Measurements from ENCODE around the gene CHD5. TPM values are rescaled to one million over a fixed set of nuclear protein-coding genes. Genes with fewer than 3 reads are reported as not detected.

CHD5 gene
- total and polyA plus RNA-seq, 5 donors = 0.23 to 0.53 (median 0.29) TPM

DNA sequence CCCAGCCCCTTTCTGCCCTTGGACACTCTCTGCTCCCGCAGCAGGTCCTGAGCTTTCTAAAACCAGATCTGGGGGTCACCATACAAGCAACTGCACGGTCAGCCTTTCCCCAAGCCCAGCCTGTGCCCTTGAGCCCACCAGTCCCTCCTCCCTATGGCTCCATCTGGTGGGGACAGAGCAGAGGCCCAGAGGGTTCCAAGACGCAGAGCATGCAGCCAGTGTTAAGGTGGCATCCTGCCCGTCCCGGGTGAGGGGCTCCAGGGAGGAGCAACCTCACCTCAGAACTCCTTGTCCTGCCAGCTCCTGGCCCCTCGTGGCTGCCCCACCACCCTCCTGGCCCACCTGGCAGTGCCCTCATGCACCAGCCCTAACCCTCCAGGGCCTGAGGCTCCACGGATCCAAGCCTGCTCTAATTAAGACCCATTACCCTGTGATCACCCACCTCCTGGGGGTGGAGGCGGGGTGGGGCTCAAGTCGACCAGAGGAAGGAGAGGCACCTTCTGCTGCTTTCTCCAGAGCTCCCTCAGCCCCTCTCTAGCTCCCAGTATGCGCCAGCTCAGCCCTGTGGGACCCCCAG is 8.5 kb downstream of the CHD5 start:
- Histone ChIP-seq H3K4me1 (ENCODE audit: control insufficient read depth, insufficient read depth, low read length) (no peaks in the 10 kb centered on the region), H3K27ac (ENCODE audit: low read length) (no peak overlapping the region), H3K27me3 (ENCODE audit: control insufficient read depth, insufficient read depth) (no peaks in the 10 kb centered on the region), H3K9me3 (ENCODE audit: control insufficient read depth, low read length) (no peaks in the 10 kb centered on the region), H3K4me3 (ENCODE audit: low read length) (no peak overlapping the region)
- DNase-seq = peak in 1 of 3 donors; percentile 5
- intact Hi-C loops (cut with DNase I) = loop anchor here in 2 of 4 donors (10.0 kb wide), 1 partner anchor 117 kb away; no protein-coding TSS in a partner anchor
- peak in 1 of 2 donors; percentile 37 for ATAC-seq
- 43% methylated on average over 10 of the region's 10 CpGs for WGBS

DNA sequence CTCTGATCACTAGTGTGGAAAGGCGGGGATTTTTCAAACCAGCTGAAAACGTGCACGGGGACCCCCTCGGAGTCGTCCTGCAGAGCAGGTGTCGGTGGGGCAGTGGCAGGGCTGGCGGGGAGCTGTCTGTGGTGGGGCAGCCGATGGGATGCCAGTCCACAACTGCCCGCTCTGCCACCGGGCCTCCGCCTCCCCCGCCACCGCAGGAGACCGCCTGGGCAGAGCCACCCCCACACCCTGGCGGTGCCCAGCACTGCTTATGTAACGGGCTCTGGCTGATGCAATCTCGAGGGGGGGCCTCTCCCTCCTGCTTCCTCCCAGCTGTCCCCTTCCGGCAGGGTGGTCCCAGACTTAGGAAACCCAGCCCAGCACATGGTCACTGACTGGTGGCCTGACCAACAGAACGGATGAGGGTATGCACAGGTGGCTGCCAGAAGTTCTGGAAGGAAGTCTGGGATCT is 9.3 kb downstream of the CHD5 start:
- DNase-seq (peak in 1 of 3 donors; percentile 4), ATAC-seq (no peak)
- no peaks in the 10 kb centered on the region for H3K27me3 ChIP-seq (ENCODE audit: control insufficient read depth, insufficient read depth)
- H3K27ac ChIP-seq (ENCODE audit: low read length) = no peak overlapping the region
- no peaks in the 10 kb centered on the region for H3K4me1 ChIP-seq (ENCODE audit: control insufficient read depth, insufficient read depth, low read length)
- intact Hi-C loops (cut with DNase I) = loop anchor here in 2 of 4 donors (10.0 kb wide), 1 partner anchor 116 kb away; no protein-coding TSS in a partner anchor
- WGBS = 63% methylated on average over 19 of the region's 19 CpGs
- H3K4me3 ChIP-seq (ENCODE audit: low read length) = no peak overlapping the region
- H3K9me3 ChIP-seq (ENCODE audit: control insufficient read depth, low read length) = no peaks in the 10 kb centered on the region

DNA sequence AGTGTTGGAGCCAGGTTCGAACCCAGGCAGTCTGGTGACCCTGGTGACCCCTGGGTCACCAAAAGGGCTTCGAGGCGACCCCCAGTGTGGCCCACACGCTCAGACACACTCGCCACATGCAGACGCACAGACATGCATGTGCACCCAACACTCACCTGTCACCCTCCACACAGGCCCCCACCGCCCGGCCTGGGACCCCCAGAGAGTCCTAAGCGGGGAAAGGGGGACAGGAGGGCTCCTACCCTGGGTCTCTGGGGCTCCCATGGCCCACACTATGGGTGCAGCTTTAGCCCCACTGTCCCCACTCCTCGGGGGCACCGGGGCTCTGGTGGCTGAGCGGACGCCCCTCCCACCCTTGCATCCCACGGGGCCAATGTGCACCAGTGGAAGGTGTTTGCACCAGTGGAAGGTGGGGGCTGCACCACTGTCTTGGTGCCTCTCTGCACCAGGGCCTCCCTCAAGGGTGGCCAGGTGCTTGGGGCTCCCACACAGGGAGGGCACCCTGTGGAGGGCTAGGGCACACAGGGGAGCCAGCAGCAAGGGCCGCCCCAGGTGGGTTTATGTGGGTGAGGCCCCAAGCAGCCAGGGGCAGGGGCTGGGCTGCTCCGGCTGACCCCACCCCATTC is 9.9 kb downstream of the CHD5 start:
- WGBS = 83% methylated on average over 16 of the region's 16 CpGs
- DNase-seq = peak in 1 of 3 donors; percentile 10
- ATAC-seq = no peak
- H3K4me3 ChIP-seq (ENCODE audit: low read length) = no peak overlapping the region
- intact Hi-C loops (cut with DNase I) = loop anchor here in 2 of 4 donors (10.0 kb wide), 1 partner anchor 115 kb away; no protein-coding TSS in a partner anchor
- H3K27me3 ChIP-seq (ENCODE audit: control insufficient read depth, insufficient read depth) = no peaks in the 10 kb centered on the region
- H3K9me3 ChIP-seq (ENCODE audit: control insufficient read depth, low read length) = no peaks in the 10 kb centered on the region
- no peaks in the 10 kb centered on the region for H3K4me1 ChIP-seq (ENCODE audit: control insufficient read depth, insufficient read depth, low read length)
- H3K27ac ChIP-seq (ENCODE audit: low read length) = no peak overlapping the region

DNA sequence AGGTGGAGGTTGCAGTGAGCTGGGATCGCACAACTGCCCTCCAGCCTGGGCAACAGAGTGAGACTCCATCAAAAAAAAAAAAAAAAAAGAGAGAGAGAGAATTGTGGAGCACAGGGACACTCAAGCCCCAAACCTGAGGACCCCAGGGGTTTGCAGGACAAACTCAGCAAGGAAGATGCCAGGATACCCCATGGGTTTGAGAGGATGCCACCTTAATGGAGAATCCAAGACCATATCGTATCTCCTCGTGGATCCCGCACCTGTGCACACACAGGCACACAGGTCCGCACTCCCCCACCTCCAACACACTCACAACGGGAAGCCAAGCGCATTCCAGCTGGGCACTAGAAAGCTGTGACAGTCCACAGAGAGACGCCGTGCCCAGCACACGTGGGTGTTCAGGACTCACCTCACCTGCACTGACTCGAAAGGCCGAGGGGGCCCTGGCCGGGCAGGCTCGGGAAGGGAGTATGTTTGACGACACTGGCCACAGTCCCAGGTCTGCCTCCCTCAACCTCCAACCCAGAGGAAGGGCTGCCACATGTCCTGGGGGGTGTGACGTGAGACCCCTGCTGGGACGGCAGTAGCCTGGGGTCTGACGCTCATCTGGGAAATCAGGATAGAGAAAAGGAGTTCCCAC is 11.1 kb downstream of the CHD5 start:
- 69% methylated on average over 18 of the region's 18 CpGs for WGBS
- H3K27me3 ChIP-seq (ENCODE audit: control insufficient read depth, insufficient read depth) = no peaks in the 10 kb centered on the region
- intact Hi-C loops (cut with DNase I) = no loop called here

DNA sequence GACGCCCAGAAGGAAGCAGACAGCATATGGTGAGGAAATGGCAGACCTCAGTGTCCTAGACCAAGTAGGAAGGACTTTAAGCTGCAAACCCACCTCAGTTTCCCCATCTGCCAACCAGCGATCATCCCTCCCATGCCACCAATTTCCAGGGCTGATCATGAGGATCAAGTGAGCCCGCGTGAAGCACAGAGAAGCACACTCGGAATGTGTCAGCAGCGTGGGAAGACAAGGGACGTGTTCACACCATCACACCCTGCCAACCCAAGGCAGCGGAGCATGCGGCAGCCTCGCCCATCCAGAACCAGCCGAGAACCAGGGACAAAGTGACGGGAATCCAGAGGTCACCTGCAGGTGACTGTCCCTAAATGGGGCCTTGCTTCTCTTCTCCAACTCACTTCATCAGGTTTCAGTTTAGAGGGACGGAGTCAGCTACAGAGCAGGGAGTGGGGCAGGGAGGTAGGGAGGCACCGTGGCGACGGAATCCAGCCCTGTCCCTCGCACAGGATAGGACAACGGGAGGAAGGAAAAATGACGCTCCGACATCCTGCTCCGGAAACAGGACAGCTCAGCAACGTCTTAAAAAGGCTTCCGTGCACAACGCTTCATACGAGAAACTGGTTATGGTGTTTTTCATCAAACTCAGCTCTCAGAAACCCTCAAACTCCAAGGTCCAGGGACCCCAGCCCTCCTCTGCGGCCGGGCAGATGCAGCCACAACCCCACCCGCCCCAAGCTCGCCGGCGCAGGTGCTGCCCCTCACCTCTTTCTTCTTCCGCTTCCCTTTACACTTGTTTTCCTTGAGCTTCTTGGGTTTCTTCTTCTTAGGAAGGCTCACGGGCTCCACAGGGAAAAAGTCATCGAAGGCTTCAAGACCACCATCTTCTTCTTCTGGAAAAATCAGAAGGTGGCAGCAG is 12.5 kb downstream of the CHD5 start:
- intact Hi-C loops (cut with DNase I) = no loop called here
- Histone ChIP-seq H3K4me3 (ENCODE audit: low read length) (no peak overlapping the region), H3K27ac (ENCODE audit: low read length) (no peak overlapping the region), H3K9me3 (ENCODE audit: control insufficient read depth, low read length) (no peaks in the 10 kb centered on the region), H3K27me3 (ENCODE audit: control insufficient read depth, insufficient read depth) (no peaks in the 10 kb centered on the region), H3K4me1 (ENCODE audit: control insufficient read depth, insufficient read depth, low read length) (no peaks in the 10 kb centered on the region)
- DNase-seq (peak in 1 of 3 donors; percentile 8), ATAC-seq (no peak)
- WGBS = 74% methylated on average over 34 of the region's 34 CpGs

More for the DNA sequence above, 11.1 kb downstream of the CHD5 start:
- Histone ChIP-seq H3K4me1 (ENCODE audit: control insufficient read depth, insufficient read depth, low read length) (no peaks in the 10 kb centered on the region), H3K27ac (ENCODE audit: low read length) (no peak overlapping the region), H3K4me3 (ENCODE audit: low read length) (no peak overlapping the region), H3K9me3 (ENCODE audit: control insufficient read depth, low read length) (no peaks in the 10 kb centered on the region)
- DNase-seq (no peak), ATAC-seq (no peak)

DNA sequence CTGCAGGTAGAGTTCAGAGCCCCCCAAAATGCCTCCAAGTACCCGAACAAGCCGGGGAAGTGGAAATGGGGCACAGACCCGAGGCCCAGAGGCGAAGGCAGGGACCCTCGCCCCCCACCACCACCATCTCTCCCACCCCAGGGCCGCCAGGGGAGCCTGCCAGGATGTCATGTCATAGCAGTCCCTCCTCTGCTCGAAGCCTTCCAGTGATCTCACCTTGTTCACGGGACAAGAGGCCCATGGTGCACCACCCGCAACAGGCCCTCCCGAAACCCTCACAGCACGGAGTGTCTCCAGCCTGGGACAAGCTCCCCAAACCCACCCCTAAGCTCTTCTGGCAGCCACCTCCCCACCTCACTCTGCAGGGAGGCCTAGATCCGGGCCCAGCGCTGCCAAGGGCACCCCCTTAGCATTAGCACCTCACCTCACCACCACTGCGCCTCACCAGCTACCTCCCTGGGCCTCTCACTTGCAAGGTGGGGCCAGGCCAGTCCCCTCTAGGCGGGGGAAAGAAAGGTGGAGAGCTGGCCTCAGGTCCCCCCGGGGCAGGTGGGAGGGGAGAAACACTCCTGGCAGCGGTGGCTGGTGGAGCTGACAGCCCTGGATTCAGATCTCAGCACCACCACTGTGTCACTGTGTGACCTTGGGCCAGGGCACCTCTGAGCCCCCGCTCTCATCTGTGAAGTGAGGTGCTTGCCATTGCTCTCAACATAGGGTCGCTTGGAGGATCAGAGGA is 13.3 kb downstream of the CHD5 start:
- no peak for ATAC-seq
- Histone ChIP-seq H3K4me3 (ENCODE audit: low read length) (no peak overlapping the region), H3K27me3 (ENCODE audit: control insufficient read depth, insufficient read depth) (no peaks in the 10 kb centered on the region), H3K4me1 (ENCODE audit: control insufficient read depth, insufficient read depth, low read length) (no peaks in the 10 kb centered on the region), H3K27ac (ENCODE audit: low read length) (no peak overlapping the region), H3K9me3 (ENCODE audit: control insufficient read depth, low read length) (no peaks in the 10 kb centered on the region)
- WGBS = 81% methylated on average over 19 of the region's 19 CpGs
- intact Hi-C loops (cut with DNase I) = no loop called here
- no peak for DNase-seq

DNA sequence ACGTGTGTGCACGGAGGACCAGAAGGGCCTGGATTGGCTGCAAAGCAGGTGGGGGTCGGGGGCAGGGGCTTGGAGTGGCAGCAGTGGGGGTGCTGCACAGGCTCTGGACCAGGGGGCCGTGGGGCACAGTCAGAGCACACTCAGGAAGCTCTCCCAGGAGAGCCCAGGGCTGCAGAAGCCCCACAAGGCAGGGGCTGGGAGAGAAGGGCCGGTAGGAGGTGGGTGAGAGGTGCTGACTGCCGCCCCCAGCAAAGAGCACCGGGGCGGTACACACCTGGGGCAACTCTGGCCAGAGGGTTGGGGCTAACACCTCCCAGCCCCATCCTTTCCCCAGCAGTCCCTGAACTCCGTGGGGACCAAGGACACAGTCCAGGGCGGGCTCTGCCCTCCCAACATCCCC is 13.9 kb downstream of the CHD5 start:
- DNase-seq = peak in 1 of 3 donors; percentile 5

DNA sequence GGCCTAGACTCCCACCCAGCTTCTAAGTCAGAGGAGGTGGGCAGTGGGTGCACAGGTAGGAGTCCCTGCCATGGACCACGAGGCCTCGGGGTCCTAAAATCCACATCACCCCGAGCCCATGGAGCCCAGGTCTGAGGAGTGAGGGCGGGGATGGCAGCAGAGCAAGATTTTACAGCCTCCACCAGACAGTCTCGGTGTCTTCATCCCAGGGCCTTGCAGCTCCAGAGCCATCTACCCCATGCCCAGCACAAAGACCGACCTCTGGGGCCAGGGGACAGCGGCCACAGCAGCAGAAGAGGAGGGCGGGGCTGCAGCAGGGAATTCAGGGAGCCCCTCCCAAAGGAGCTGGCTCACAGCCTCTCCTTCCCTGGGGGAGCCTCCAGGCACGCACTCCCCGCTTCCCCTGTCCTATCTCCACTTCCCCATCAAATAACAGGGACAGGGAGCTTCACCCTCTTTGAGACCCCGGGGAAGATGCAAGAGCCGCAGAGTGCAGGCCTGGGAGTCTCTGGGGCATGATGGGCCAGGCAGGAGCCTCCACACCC is 14.6 kb downstream of the CHD5 start:
- H3K27ac ChIP-seq (ENCODE audit: low read length) = no peak overlapping the region
- H3K4me3 ChIP-seq (ENCODE audit: low read length) = no peak overlapping the region
- 69% methylated on average over 12 of the region's 12 CpGs for WGBS
- no peaks in the 10 kb centered on the region for H3K4me1 ChIP-seq (ENCODE audit: control insufficient read depth, insufficient read depth, low read length)
- intact Hi-C loops (cut with DNase I) = no loop called here
- H3K9me3 ChIP-seq (ENCODE audit: control insufficient read depth, low read length) = no peaks in the 10 kb centered on the region
- no peak for DNase-seq
- H3K27me3 ChIP-seq (ENCODE audit: control insufficient read depth, insufficient read depth) = no peaks in the 10 kb centered on the region
- ATAC-seq = no peak

More for the DNA sequence above, 13.9 kb downstream of the CHD5 start:
- no peak overlapping the region for H3K27ac ChIP-seq (ENCODE audit: low read length)
- 68% methylated on average over 10 of the region's 10 CpGs for WGBS
- ATAC-seq = no peak
- intact Hi-C loops (cut with DNase I) = no loop called here
- H3K27me3 ChIP-seq (ENCODE audit: control insufficient read depth, insufficient read depth) = no peaks in the 10 kb centered on the region
- no peaks in the 10 kb centered on the region for H3K4me1 ChIP-seq (ENCODE audit: control insufficient read depth, insufficient read depth, low read length)
- no peaks in the 10 kb centered on the region for H3K9me3 ChIP-seq (ENCODE audit: control insufficient read depth, low read length)
- no peak overlapping the region for H3K4me3 ChIP-seq (ENCODE audit: low read length)

DNA sequence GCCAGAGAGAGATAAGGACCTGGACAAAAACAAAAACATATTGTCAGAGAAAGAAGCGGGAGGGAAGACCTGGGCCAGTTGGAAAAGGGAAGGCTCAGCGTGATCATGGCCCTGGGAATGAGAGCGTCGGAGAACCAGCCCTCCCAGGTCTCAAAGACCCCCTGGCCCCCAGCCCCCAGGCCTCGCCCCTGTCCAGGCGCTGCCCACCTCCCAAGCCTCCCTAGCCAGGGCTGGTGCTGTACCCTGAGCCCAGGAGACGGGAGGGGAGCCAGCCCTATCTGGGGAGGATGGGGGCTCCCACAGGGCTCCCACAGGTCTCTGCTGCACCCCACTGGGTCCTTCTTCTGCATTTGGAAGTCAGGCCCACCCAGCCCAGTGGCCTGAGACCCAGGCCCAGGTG is 15.1 kb downstream of the CHD5 start:
- 71% methylated on average over 7 of the region's 7 CpGs for WGBS
- Histone ChIP-seq H3K27me3 (ENCODE audit: control insufficient read depth, insufficient read depth) (no peaks in the 10 kb centered on the region), H3K4me3 (ENCODE audit: low read length) (no peak overlapping the region), H3K4me1 (ENCODE audit: control insufficient read depth, insufficient read depth, low read length) (no peaks in the 10 kb centered on the region), H3K9me3 (ENCODE audit: control insufficient read depth, low read length) (no peaks in the 10 kb centered on the region), H3K27ac (ENCODE audit: low read length) (no peak overlapping the region)
- intact Hi-C loops (cut with DNase I) = no loop called here
- no peak for ATAC-seq
- peak in 1 of 3 donors; percentile 11 for DNase-seq

Measured in right cardiac atrium (tissue), 5 donors.